Measurements from ENCODE around the gene SRP14.

- TF ChIP-seq, protein P1, sequence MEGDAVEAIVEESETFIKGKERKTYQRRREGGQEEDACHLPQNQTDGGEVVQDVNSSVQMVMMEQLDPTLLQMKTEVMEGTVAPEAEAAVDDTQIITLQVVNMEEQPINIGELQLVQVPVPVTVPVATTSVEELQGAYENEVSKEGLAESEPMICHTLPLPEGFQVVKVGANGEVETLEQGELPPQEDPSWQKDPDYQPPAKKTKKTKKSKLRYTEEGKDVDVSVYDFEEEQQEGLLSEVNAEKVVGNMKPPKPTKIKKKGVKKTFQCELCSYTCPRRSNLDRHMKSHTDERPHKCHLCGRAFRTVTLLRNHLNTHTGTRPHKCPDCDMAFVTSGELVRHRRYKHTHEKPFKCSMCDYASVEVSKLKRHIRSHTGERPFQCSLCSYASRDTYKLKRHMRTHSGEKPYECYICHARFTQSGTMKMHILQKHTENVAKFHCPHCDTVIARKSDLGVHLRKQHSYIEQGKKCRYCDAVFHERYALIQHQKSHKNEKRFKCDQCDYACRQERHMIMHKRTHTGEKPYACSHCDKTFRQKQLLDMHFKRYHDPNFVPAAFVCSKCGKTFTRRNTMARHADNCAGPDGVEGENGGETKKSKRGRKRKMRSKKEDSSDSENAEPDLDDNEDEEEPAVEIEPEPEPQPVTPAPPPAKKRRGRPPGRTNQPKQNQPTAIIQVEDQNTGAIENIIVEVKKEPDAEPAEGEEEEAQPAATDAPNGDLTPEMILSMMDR (IDR thresholded peaks at IDR 0.05) = no peak
- TF ChIP-seq POLR2A (IDR thresholded peaks at IDR 0.05) (no peak), EP300 (IDR thresholded peaks at IDR 0.05) (no peak)
Observed at GRCh38 chr15:40048926-40049475, 10.0 kb upstream of the SRP14 start.
